ENCODE measurements around the gene APOL6. TPM values are rescaled to one million over a fixed set of nuclear protein-coding genes. Genes with fewer than 3 reads are reported as not detected.
A peak's percentile ranks its signal among the peaks of the same experiment; 100 is the strongest.

Gene APOL6
- total and polyA plus RNA-seq, 2 of the 4 experiments (the other 2 are of a cell fraction): 1.2 to 7.2 TPM

GRCh38 chr22:35656284-35656752 is 8.1 kb downstream of the APOL6 start:
- DNase-seq (no peak), ATAC-seq (ENCODE audit: low read depth) (peak; percentile 62)
- BruUV-seq (replicated peaks): no TSS peak
- Histone ChIP-seq H2BK15ac (ENCODE audit: low read depth, low read length) (no peak overlapping the region), H4K91ac (ENCODE audit: insufficient read depth, low read depth, low read length) (no peak overlapping the region), H3K79me1 (ENCODE audit: low read depth in 1 of 2, low read length in 2 of 2) (peaks cover 3 to 14% of the 10 kb centered on the region in 2 experiments; a peak in 3 of 4 replicates), H2BK20ac (ENCODE audit: low read depth, low read length) (no peak overlapping the region), H3K9ac (ENCODE audit: low read depth, low read length) (no peak overlapping the region), H3K18ac (ENCODE audit: low read depth, low read length) (no peak overlapping the region), H2AFZ (replicated peaks; ENCODE audit: low read length, poor library complexity) (no peak overlapping the region), H3K56ac (ENCODE audit: extremely low read depth, insufficient read depth, low read length) (no peak overlapping the region), H3K14ac (replicated peaks; ENCODE audit: low read depth, low read length) (no peak overlapping the region), H3K4me1 (ENCODE audit: control insufficient read depth, insufficient read depth, low read length) (peaks cover 4% of the 10 kb centered on the region), H4K5ac (ENCODE audit: low read depth, low read length) (no peak overlapping the region), H4K8ac (ENCODE audit: low read depth in 2 of 2, low read length in 2 of 2) (no peak overlapping the region), H2BK120ac (ENCODE audit: low read depth, low read length) (no peak overlapping the region), H4K20me1 (ENCODE audit: insufficient read depth, low read length) (no peaks in the 10 kb centered on the region), H3K9me3 (ENCODE audit: control insufficient read depth, insufficient read depth, low read length) (no peaks in the 10 kb centered on the region; the same call in none of the 2 replicates), H3K27me3 (ENCODE audit: control insufficient read depth, insufficient read depth, low read length) (no peaks in the 10 kb centered on the region), H2BK5ac (ENCODE audit: low read depth, low read length, poor library complexity, severe bottlenecking) (no peak overlapping the region), H2AK5ac (ENCODE audit: low read depth, low read length) (peak overlapping the region; percentile 17; the same call in 1 of the 2 replicates), H3K23ac (ENCODE audit: low read depth, low read length) (no peak overlapping the region), H3K27ac (ENCODE audit: insufficient read depth, low read length) (peak overlapping the region; percentile 10; the same call in 1 of the 2 replicates), H3K4ac (ENCODE audit: low read depth, low read length) (no peak overlapping the region), H3K9me1 (ENCODE audit: insufficient read depth, low read length) (peaks cover 5% of the 10 kb centered on the region), H3K4me3 (ENCODE audit: insufficient read depth, low read depth, low read length) (no peak overlapping the region), H3K36me3 (ENCODE audit: control insufficient read depth, insufficient read depth, low read length) (peaks cover 26% of the 10 kb centered on the region), H3K4me2 (ENCODE audit: low read depth, low read length) (no peak overlapping the region), H2AK9ac (replicated peaks; ENCODE audit: low read depth, low read length, poor library complexity) (no peak overlapping the region)
- in situ Hi-C loops (cut with MboI; ENCODE audit: low sequenced_read_pairs): no loop called here
- ChIA-PET POLR2A (ENCODE audit: unreplicated experiment) (no interaction called here), CTCF (no interaction called here)
- no peak for TF ChIP-seq USF2 (IDR thresholded peaks at IDR 0.05; ENCODE audit: low read depth, low read length)
- TF ChIP-seq RAD21 (IDR thresholded peaks at IDR 0.05; ENCODE audit: low read length): no peak
- no peak for TF ChIP-seq ELK1 (IDR thresholded peaks at IDR 0.05; ENCODE audit: borderline replicate concordance, low read depth, low read length)
- no peak for TF ChIP-seq MXI1 (IDR thresholded peaks at IDR 0.05; ENCODE audit: borderline replicate concordance, low read depth, low read length)
- TF ChIP-seq POLR2A (IDR thresholded peaks at IDR 0.05; ENCODE audit: low read depth, low read length): no peak
- no peak for TF ChIP-seq CTCF (conservative IDR thresholded peaks at IDR 0.05; ENCODE audit: low read depth, low read length)
- no peak for TF ChIP-seq RCOR1 (IDR thresholded peaks at IDR 0.05; ENCODE audit: insufficient replicate concordance, low read length)
- no peak for TF ChIP-seq BHLHE40 (IDR thresholded peaks at IDR 0.05; ENCODE audit: low read depth, low read length)
- no peak for TF ChIP-seq SMC3 (IDR thresholded peaks at IDR 0.05; ENCODE audit: low read depth, low read length)
- TF ChIP-seq NFE2L2 (IDR thresholded peaks at IDR 0.05; ENCODE audit: low read depth, low read length): no peak
- TF ChIP-seq RFX5 (IDR thresholded peaks at IDR 0.05; ENCODE audit: low read depth, low read length): no peak
- no peak for TF ChIP-seq MAFK (IDR thresholded peaks at IDR 0.05; ENCODE audit: low read depth, low read length)
- no peak for TF ChIP-seq CHD1 (IDR thresholded peaks at IDR 0.05; ENCODE audit: low read depth, low read length)
- TF ChIP-seq CEBPB (IDR thresholded peaks at IDR 0.05; ENCODE audit: low read depth, low read length): no peak
- TF ChIP-seq FOS (IDR thresholded peaks at IDR 0.05; ENCODE audit: low read depth, low read length): no peak
- no peak for TF ChIP-seq MAZ (IDR thresholded peaks at IDR 0.05; ENCODE audit: borderline replicate concordance, low read depth, low read length)
- WGBS, 2 experiments (ENCODE audit: extremely low coverage in 2 of 2, insufficient read length in 1 of 2): no CpG with 5 or more reads among the region's 5 CpGs
- intact Hi-C loops (cut with micrococcal nuclease): no loop called here
- dilution Hi-C loops (cut with HindIII; ENCODE audit: low sequenced_read_pairs, unreplicated experiment): no loop called here
